ENCODE data around the gene PDCD6IP. TPM values are rescaled to one million over a fixed set of nuclear protein-coding genes. Genes with fewer than 3 reads are reported as not detected.

Gene PDCD6IP
- total RNA-seq, 1 donor from 2014 or later = 71.3 TPM

GRCh38 chr3:33886015-33886414, 87.6 kb downstream of the PDCD6IP start:
- no peak for DNase-seq (ENCODE audit: low read depth)
- no peak for TF ChIP-seq CTCF (conservative IDR thresholded peaks at IDR 0.05; ENCODE audit: low read depth, low read length)
- no peak overlapping the region for H3K4me3 ChIP-seq (ENCODE audit: low read depth, low read length)

DNA sequence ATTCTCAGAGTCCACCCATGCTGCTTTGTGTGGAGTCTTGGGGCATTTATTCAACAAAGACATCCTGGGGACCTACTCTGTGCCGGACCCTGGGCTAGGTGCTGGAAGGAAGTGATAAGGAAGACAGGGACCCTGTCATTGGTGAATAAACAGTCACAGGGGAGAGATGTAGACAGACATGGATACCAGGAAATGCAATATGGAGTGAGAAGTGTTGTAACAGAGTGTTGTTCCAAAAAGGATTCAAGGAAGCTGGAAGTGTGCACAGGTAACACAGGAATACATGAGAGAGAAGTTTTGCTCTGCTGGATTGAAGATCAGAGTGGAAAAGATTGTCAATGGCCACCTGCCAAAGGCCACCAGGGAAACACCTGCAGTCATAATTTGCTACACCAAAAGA, 89.0 kb downstream of the PDCD6IP start:
- no peak for TF ChIP-seq CTCF (conservative IDR thresholded peaks at IDR 0.05; ENCODE audit: low read depth, low read length)

DNA sequence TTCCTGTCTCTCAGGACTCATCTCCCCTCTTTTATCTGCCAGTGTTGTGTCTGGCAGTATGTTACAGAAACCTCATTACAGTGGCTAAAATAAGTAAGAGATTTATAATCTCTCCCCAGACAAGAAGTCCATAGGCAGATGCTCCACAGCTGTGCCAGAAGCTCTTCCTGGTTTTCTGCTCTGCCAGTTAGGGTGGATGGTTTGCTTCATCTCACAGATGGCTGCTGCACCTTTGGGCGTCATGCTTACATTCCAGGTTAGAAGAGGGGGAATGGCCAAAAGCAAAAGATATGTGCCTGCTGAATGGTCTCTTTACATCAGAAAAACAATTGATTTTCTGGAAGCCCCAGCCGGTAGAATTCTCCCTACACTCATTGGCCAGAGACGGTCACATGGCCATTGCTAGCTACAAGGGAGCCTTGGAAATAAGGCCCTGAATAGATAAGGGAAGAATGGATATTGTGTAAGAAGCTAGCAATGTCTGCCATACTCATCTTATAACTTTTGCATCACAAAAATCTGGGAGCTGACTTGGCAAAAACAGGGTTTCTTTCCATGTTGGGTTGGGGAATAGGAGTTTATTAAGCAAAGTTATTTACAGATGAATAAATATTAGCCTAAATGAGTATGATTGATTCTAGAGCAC, 91.1 kb downstream of the PDCD6IP start:
- H3K4me3 ChIP-seq (ENCODE audit: low read depth, low read length) = no peak overlapping the region
- no peak for DNase-seq (ENCODE audit: low read depth)
- TF ChIP-seq CTCF (conservative IDR thresholded peaks at IDR 0.05; ENCODE audit: low read depth, low read length) = no peak

More for the DNA sequence above, 89.0 kb downstream of the PDCD6IP start:
- DNase-seq (ENCODE audit: low read depth) = no peak
- no peak overlapping the region for H3K4me3 ChIP-seq (ENCODE audit: low read depth, low read length)

- H3K4me3 ChIP-seq (ENCODE audit: low read depth, low read length) = no peak overlapping the region
- no peak for TF ChIP-seq CTCF (conservative IDR thresholded peaks at IDR 0.05; ENCODE audit: low read depth, low read length)
- no peak for DNase-seq (ENCODE audit: low read depth)
These were observed 94.2 kb downstream of the PDCD6IP start for GRCh38 chr3:33892655-33893054.

DNA sequence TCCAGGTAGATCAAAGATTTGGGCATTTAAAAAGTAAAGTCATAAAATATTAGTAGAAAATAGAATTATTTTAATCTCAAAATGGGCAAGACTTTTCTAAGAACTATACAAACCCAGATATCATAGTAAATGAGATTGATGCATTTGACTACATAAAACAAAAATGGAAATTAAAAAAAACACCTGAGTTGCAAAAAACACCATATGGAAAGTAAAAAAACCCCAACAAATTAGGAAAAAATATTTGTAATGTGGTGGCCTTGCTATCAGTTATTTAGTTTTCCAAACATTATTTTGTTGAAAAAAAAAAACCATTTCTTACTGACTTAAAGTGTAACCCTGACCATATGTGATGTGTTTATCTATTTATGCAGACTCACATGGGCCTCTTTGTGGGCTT, 97.2 kb downstream of the PDCD6IP start:
- TF ChIP-seq CTCF (conservative IDR thresholded peaks at IDR 0.05; ENCODE audit: low read depth, low read length) = no peak
- no peak overlapping the region for H3K4me3 ChIP-seq (ENCODE audit: low read depth, low read length)

GRCh38 chr3:33897306-33897705, 98.9 kb downstream of the PDCD6IP start:
- no peak for TF ChIP-seq CTCF (conservative IDR thresholded peaks at IDR 0.05; ENCODE audit: low read depth, low read length)
- DNase-seq (ENCODE audit: low read depth) = no peak
- no peak overlapping the region for H3K4me3 ChIP-seq (ENCODE audit: low read depth, low read length)

More for the DNA sequence above, 97.2 kb downstream of the PDCD6IP start:
- DNase-seq (ENCODE audit: low read depth) = no peak

DNA sequence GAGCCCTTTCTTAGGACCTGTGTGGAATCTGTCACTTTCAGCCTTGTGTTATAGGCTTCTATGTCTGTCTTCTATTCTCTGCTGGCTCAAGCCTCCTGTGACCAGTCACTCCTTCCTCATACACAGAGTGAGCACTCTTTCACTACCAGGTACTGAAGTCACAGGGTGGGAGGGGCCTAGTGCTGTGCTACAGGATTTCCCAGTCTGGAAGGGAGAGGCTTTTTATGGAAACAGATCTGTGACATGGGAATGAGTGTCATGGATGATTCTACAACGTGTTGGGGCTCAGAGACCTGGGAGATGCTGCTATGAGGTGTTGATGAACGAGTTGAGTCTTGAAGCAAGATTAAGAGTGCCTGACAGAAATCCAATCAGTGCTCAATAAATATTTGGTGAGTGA, 100.5 kb downstream of the PDCD6IP start:
- H3K4me3 ChIP-seq (ENCODE audit: low read depth, low read length) = no peak overlapping the region
- DNase-seq (ENCODE audit: low read depth) = no peak
- TF ChIP-seq CTCF (conservative IDR thresholded peaks at IDR 0.05; ENCODE audit: low read depth, low read length) = no peak

Measured in epithelial cell of proximal tubule (primary cell).